Measurements from ENCODE around the gene FAM234B.

Gene FAM234B

DNA sequence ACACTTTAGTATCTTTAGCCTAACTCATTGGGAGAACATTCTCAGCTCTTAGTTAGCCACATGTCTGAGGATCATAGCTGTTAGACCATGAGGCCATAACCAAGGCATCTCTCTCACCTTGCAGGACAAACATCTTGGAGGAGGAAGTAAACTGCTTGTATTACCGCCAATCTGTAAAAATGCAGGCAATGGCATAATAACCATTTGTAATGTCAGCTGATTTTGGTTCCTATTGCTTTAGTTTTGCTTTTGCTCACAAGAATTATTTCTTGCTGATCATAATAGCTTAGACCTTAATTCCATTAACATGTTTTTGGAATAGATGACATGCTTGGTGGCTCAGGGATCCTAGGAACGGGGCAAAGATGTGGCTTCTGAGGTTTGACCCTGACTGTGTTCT is 75.6 kb downstream of the FAM234B start:
- DNase-seq (ENCODE audit: low spot score), result no peak

DNA sequence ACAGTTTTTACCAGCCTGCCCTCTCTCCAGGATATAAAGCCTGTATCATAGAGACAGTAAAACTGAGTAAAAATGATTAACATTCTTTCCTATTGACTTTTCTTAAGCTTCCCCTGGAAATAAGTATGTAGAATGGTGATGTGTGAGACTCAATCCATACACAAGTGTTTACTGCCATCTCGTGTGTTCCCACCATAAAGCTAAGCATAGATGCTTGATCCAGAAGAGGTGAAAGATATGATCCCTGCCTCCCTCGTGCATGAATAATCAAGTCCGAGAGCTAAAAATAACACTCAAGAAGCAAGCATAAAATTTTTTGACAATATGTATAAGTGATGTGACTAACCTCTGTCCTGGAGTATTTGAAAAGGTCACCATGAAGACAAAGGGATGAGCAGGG is 76.2 kb downstream of the FAM234B start:
- DNase-seq (ENCODE audit: low spot score), result no peak

- DNase-seq (ENCODE audit: low spot score), result no peak
Observed at GRCh38 chr12:13121568-13121967, 77.4 kb downstream of the FAM234B start.

DNA sequence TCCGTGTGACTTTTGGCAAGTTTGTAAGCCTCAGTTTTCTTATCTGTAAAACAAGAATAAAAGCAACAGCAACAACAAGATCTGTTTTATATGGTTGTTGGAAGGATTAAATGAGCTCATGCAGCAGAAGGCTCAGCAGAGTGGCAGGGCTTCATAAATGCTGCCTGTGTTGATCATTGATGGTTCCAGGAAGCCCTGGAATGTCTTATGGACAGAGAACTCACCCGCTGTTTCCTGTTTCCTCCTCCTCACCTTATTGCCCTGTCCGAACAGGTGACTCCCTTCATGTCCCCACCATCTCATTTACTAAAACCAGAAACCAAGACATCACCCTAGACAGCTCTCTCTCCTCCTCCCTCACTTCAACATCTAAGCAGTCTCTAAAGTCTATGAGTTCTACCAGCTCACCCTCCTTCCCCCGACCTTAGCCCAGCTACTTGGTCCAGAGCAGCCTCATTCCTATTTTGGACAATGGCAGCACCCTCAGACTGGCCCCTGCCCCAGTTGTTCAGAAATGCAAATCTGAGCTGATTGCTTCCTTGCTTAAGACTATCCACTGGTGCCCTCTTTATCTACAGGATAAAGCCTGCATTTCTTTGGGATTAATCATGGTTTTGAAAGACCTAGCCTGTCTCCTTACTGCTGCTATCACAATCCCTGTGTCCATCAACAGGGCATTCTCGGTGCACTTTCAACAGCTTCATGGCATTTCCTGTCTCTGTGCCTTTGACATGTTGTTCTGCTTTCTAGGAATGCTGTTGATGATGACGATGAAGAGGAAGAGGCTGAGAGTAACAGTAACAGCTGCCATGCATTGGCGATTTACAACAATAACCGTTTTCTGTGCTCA is 80.7 kb downstream of the FAM234B start:
- no peak for DNase-seq (ENCODE audit: low spot score)

- no peak for DNase-seq (ENCODE audit: low spot score)
Observed at GRCh38 chr12:13125996-13126395, 81.8 kb downstream of the FAM234B start.

GRCh38 chr12:13126494-13126893 is 82.3 kb downstream of the FAM234B start:
- no peak for DNase-seq (ENCODE audit: low spot score)

DNA sequence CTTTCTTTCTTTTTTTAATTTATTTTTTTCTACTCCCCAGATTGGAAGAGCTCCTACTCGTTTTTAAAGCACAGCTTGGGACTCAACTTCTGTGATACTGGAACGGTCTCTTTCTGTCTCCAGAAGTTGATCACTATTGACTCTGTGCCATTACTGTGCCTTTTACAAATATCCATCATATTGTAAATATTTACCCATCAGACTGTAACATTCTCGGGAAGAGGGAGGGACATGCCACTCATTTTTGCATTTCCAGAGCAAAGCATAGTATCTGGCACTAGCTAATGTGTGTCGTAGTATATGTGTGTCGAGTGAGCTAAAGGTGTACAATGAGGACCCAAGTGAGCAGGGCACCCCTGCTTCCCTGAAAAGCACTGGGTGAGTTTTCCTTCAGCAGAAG is 83.3 kb downstream of the FAM234B start:
- DNase-seq (ENCODE audit: low spot score), result no peak

DNA sequence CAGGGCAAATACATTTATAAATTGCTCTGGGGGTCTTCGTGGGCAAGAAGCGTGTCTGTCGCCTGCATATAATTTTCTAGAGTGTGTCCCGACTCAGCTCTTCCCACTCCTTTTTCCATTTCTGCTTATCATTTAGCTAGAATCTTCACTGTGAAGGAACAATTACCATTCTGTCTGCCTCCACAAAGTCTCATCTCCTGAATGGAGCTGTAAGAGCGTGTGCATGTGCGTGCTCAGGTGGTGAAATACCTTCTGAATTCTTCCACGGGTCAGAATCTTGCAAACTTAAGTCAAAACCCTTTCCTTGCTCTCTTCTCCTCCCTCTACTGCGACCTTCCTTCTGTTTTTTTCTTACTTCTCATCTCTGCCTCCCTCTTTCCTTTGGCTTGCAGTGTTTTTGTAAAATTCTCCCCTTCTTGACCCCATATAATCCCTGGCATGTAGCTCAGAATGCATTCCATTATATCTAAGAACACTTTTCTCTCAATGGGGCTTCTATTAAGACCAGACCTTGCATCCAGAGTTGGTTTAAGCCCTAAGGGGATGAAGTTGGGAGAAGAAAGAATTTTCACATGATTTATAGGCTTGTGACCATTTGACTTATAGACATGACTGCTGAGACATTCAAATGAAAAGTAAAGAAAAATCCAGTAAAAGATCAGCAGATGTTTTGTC is 84.2 kb downstream of the FAM234B start:
- DNase-seq (ENCODE audit: low spot score), result no peak

DNA sequence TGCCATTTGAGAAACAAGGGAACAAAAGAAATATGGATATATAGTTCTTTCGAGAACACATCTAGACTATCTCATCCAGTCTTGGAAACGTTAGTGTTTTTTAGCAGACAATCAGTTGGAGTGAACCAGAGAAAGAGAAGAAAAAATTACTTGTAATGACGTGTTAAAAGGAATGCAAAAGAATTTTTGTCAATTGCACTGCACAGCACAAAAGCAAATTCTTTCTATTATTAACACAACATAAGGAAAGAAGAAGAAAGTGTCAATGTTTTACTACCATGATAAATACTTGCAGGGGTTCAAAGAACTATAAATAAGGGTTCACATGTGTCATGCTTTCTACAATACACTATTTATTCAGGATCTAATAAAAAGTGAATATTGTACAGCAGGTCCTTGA is 86.8 kb downstream of the FAM234B start:
- no peak for DNase-seq (ENCODE audit: low spot score)

Data from HuH-7 (cell line).